GM23338 (cell line): ENCODE measurements around the gene ACTR6.

Source experiments
- EZH2phosphoT487 ChIP-seq: fragments of 200-600 bp; sonication (generic); IDR thresholded peaks from one replicate; pipeline ENCODE4 v1.8.1; 2018; ENCODE audit warnings: antibody characterized with exemption; ENCODE audit not compliant: unreplicated experiment
- POLR2AphosphoS5 ChIP-seq: IDR thresholded peaks from 2 replicates; pipeline ENCODE4 v1.6.1; 2016; ENCODE audit warnings: antibody characterized with exemption, low read depth

DNA sequence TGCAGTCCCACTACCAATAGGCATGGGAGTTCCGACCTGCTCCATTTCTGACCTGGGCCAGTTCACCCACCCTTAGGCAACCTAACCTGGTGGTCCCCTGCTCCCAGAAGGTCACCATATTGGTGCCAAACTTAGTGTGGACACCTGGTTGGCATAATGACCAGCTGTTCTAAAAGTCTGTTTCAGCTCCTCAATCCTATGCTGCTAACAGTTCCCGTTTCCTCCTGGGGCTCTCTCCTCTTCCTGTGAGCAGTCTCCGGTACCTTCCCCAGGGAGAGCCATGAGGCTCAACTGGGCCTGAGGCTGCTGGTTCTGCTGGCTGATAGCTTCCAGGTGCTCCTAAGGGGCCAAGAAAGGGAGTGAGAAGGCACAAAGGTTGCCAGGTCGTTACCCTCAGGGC is 42.1 kb upstream of the ACTR6 start:
- no peak for TF ChIP-seq EZH2phosphoT487
- TF ChIP-seq POLR2AphosphoS5: no peak
